Keratinocyte (primary cell): ENCODE results near the gene FRMD6. TPM values are rescaled to one million over a fixed set of nuclear protein-coding genes. Genes with fewer than 3 reads are reported as not detected.

ENCODE experiments used
- DNase-seq: peaks from one replicate; pipeline ENCODE4 v3.0.0-alpha.2; 2011; ENCODE audit warnings: low read depth, missing footprints, low spot score
- FAIRE-seq: peaks from 2 replicates; lab custom pipeline; 2011; peaks lifted over from hg19 to GRCh38; lab: Jason Lieb, UNC
- H2AFZ ChIP-seq: 2 replicates; pipeline ENCODE4 v1.6.0; 2012; ENCODE audit warnings: low read length, control low read depth, inconsistent platforms; ENCODE audit not compliant: control insufficient read depth
- H3K27ac ChIP-seq: 2 replicates; pipeline ENCODE4 v1.5.1; 2011; ENCODE audit warnings: low read length; ENCODE audit not compliant: control insufficient read depth, insufficient read depth
- H3K27me3 ChIP-seq: 3 replicates; pipeline ENCODE4 v1.6.0; 2011; ENCODE audit warnings: low read length; ENCODE audit not compliant: control insufficient read depth, insufficient read depth; ENCODE audit errors: extremely low read depth
- H3K36me3 ChIP-seq, 2 experiments: 2 replicates in 1 of 2; 3 replicates in 1 of 2; pipeline ENCODE4 v1.5.1; 2011; ENCODE audit warnings: low read length in 2 of 2, mild to moderate bottlenecking in 1 of 2; ENCODE audit not compliant: control insufficient read depth in 2 of 2, insufficient read depth in 2 of 2; ENCODE audit errors: extremely low read depth in 1 of 2
- H3K4me1 ChIP-seq: 3 replicates; pipeline ENCODE4 v1.5.1; 2011; ENCODE audit warnings: low read length; ENCODE audit not compliant: control insufficient read depth, insufficient read depth; ENCODE audit errors: extremely low read depth
- H3K4me2 ChIP-seq: 3 replicates; pipeline ENCODE4 v1.6.0; 2011; ENCODE audit warnings: low read depth, low read length; ENCODE audit not compliant: control insufficient read depth, insufficient read depth; ENCODE audit errors: extremely low read depth
- H3K4me3 ChIP-seq, 3 experiments: fragments of 200-600 bp in 1 of 3; sonication (generic) in 1 of 3; 2 replicates in 2 of 3; 3 replicates in 1 of 3; pipeline ENCODE4 v1.5.1; 2011 to 2016; ENCODE audit warnings: low read length in 3 of 3, mild to moderate bottlenecking in 3 of 3, control low read depth in 2 of 3, inconsistent platforms in 1 of 3, low read depth in 1 of 3, mixed read lengths in 1 of 3, mixed run types in 1 of 3, moderate library complexity in 1 of 3; ENCODE audit not compliant: control insufficient read depth in 2 of 3, insufficient read depth in 2 of 3; ENCODE audit errors: extremely low read depth in 1 of 3
- H3K79me2 ChIP-seq: 2 replicates; pipeline ENCODE4 v1.6.0; 2012; ENCODE audit warnings: low read length; ENCODE audit not compliant: control insufficient read depth, insufficient read depth
- H3K9ac ChIP-seq: 3 replicates; pipeline ENCODE4 v1.6.0; 2011; ENCODE audit warnings: low read length; ENCODE audit not compliant: control insufficient read depth, insufficient read depth; ENCODE audit errors: extremely low read depth
- H3K9me1 ChIP-seq: 3 replicates; pipeline ENCODE4 v1.6.0; 2011; ENCODE audit warnings: low read length; ENCODE audit not compliant: control insufficient read depth, insufficient read depth; ENCODE audit errors: extremely low read depth
- H3K9me3 ChIP-seq: 2 replicates; pipeline ENCODE4 v1.5.1; 2012; ENCODE audit warnings: low read depth, low read length; ENCODE audit not compliant: control insufficient read depth
- H4K20me1 ChIP-seq: 3 replicates; pipeline ENCODE4 v1.6.0; 2011; ENCODE audit warnings: low read length; ENCODE audit not compliant: control insufficient read depth, insufficient read depth; ENCODE audit errors: extremely low read depth
- EZH2 ChIP-seq: IDR thresholded peaks from one replicate; pipeline ENCODE4 v1.6.1; 2012; ENCODE audit warnings: inconsistent platforms, mild to moderate bottlenecking, low read length, moderate library complexity
- dilution Hi-C: fragments of 300-500 bp; cut with MboI; formaldehyde crosslinking; loops from one replicate; pipeline ENCODE4 v1.7.0; 2020; ENCODE audit warnings: low sequenced_read_pairs; ENCODE audit not compliant: extremely low pct_ligation_motif_present
- polyA plus RNA-seq, 5 experiments: library from polyadenylated mRNA; depleted of rRNA in 3 of 5; stranded (reverse) in 3 of 5; stranded (forward) in 1 of 5; unstranded in 1 of 5; fragments of >200 nt; gene quantifications; 1 replicate in 1 of 5; 2 replicates in 3 of 5; 3 replicates in 1 of 5; pipeline versions ENCODE4 v1.2.1 to v1.2.3, GENCODE V29; 2011 to 2012; ENCODE audit warnings: missing spikeins in 2 of 5, low read depth in 1 of 5, low replicate concordance in 1 of 5
- TF ChIP-seq, protein P1 (sequence below), 3 experiments: IDR thresholded peaks in 1 of 3; conservative IDR thresholded peaks in 1 of 3; optimal IDR thresholded peaks in 1 of 3; 2 replicates in 2 of 3; 3 replicates in 1 of 3; pipeline versions ENCODE3 to v1.5.1; 2011; ENCODE audit warnings: low read length in 3 of 3, mild to moderate bottlenecking in 3 of 3, moderate library complexity in 2 of 3, control low read depth in 1 of 3, inconsistent platforms in 1 of 3; ENCODE audit not compliant: insufficient read depth in 2 of 3; ENCODE audit errors: extremely low read depth in 1 of 3

The FRMD6 gene
- polyA plus RNA-seq, 1 donor (not counting 4 experiments of a cell fraction or from before 2014, with no cell fraction given), result 120 TPM

DNA sequence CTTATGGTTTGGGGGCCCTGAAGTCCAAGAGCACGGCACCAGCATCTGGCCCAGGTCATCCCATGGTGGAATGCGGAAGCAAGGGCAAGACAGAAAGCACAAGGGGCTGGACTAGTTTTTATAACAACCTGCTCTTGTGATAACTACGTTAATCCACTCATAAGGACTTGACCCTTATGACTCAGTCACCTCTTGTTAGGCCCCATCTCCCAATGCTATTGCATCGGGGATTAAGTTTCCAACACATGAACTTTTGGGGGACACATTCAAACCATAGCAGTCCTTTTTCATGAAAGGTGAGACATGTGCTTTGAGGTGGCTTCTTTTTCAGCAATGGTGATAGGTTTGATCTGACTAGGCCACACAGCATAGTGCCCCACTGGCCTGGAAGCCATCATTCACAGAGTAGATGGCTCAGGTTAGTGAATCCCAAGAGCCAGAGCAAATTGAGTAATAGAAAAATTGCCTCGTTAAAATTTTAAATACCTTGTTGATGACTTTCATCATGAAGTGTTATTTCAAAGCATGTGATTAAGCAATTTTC lies 12.1 kb downstream of the FRMD6 start:
- no peaks in the 10 kb centered on the region for H3K9me1 ChIP-seq
- H4K20me1 ChIP-seq, result peaks cover 3% of the 10 kb centered on the region
- no peak overlapping the region for H3K4me2 ChIP-seq
- H3K36me3 ChIP-seq, result peaks cover 0 to 8% of the 10 kb centered on the region in 2 experiments
- DNase-seq (no peak), FAIRE-seq (no peak)
- TF ChIP-seq, protein P1, sequence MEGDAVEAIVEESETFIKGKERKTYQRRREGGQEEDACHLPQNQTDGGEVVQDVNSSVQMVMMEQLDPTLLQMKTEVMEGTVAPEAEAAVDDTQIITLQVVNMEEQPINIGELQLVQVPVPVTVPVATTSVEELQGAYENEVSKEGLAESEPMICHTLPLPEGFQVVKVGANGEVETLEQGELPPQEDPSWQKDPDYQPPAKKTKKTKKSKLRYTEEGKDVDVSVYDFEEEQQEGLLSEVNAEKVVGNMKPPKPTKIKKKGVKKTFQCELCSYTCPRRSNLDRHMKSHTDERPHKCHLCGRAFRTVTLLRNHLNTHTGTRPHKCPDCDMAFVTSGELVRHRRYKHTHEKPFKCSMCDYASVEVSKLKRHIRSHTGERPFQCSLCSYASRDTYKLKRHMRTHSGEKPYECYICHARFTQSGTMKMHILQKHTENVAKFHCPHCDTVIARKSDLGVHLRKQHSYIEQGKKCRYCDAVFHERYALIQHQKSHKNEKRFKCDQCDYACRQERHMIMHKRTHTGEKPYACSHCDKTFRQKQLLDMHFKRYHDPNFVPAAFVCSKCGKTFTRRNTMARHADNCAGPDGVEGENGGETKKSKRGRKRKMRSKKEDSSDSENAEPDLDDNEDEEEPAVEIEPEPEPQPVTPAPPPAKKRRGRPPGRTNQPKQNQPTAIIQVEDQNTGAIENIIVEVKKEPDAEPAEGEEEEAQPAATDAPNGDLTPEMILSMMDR (optimal IDR thresholded peaks at IDR 0.05 in 1 of 3, IDR thresholded peaks at IDR 0.05 in 1 of 3, conservative IDR thresholded peaks at IDR 0.05 in 1 of 3; ENCODE audit: extremely low read depth in 1 of 3, insufficient read depth in 2 of 3, low read length in 3 of 3), result no peak
- no peak for TF ChIP-seq EZH2
- no peak overlapping the region for H2AFZ ChIP-seq
- no peak overlapping the region for H3K27ac ChIP-seq
- H3K27me3 ChIP-seq, result no peaks in the 10 kb centered on the region
- peaks cover 97% of the 10 kb centered on the region for H3K79me2 ChIP-seq
- H3K9me3 ChIP-seq, result no peaks in the 10 kb centered on the region
- dilution Hi-C loops, result no loop called here
- no peak overlapping the region for H3K9ac ChIP-seq
- H3K4me3 ChIP-seq, result no peak overlapping the region
- no peaks in the 10 kb centered on the region for H3K4me1 ChIP-seq

DNA sequence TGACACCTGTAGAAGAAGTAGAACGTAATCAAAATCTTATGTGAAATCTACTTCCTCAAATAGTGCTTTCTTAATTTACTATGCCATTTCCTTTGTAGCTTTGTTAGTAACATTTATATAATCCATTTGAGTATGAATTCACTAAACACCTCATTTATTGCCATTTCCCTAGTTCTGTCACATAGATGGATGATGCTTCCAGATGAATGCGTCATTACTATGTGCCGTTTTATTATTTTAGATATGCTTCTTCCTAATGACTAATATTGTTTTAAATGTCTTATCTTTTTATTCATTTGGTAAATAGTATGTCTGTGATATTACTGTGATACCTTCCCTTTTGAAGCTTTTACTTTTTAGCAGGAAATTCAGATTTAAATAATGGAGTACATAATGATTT lies 14.4 kb downstream of the FRMD6 start:
- Histone ChIP-seq H4K20me1 (no peaks in the 10 kb centered on the region), H3K9me1 (no peaks in the 10 kb centered on the region), H3K36me3 (no peaks in the 10 kb centered on the region), H3K9ac (no peak overlapping the region), H3K27ac (no peak overlapping the region), H3K4me3 (no peak overlapping the region), H3K4me1 (no peaks in the 10 kb centered on the region), H3K9me3 (no peaks in the 10 kb centered on the region), H2AFZ (no peak overlapping the region), H3K79me2 (peaks cover 92% of the 10 kb centered on the region), H3K27me3 (no peaks in the 10 kb centered on the region), H3K4me2 (no peak overlapping the region)
- dilution Hi-C loops, result no loop called here
- FAIRE-seq, result no peak
- TF ChIP-seq, protein P1 (optimal IDR thresholded peaks at IDR 0.05 in 1 of 3, IDR thresholded peaks at IDR 0.05 in 1 of 3, conservative IDR thresholded peaks at IDR 0.05 in 1 of 3; ENCODE audit: extremely low read depth in 1 of 3, insufficient read depth in 2 of 3, low read length in 3 of 3), result no peak
- no peak for DNase-seq
